ENCODE data around the gene ACSL6.

Gene ACSL6

GRCh38 chr5:132013006-132013689 lies 1.7 kb upstream of the ACSL6 start:
- no peak for DNase-seq

- no peak for DNase-seq
These were observed 1.0 kb upstream of the ACSL6 start for GRCh38 chr5:132012371-132013005.

DNA sequence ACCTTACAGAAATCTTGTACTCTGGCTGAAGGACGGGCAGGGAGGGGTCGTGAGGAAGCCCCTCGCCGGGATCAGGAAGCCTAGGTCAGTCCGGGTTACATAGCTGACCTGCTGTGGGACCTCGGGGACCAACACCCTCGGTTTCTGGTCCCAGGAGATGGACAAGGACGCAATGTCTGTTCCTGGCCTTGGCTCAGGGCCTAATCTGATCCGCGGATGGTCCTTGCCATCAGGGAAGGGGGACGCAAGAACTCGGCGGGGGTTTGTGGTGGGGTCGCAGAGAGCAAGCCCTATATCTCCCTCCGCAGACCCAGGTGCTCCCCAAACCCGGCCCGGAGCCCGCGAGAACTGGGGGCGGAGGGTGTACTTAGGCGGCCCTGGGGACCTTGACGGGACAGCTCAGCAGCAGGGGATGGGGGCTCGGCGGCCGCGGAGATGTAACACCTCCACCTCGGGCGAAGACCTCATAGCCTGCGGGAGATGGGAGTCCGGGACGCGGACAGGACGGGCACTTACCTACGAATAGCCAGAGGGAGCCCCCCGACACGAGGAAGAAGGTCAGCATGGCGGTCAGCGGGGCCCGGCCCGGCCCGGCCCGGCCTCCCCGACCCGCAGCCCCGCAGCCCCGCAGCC lies 353 bp downstream of the ACSL6 start:
- no peak for DNase-seq

DNA sequence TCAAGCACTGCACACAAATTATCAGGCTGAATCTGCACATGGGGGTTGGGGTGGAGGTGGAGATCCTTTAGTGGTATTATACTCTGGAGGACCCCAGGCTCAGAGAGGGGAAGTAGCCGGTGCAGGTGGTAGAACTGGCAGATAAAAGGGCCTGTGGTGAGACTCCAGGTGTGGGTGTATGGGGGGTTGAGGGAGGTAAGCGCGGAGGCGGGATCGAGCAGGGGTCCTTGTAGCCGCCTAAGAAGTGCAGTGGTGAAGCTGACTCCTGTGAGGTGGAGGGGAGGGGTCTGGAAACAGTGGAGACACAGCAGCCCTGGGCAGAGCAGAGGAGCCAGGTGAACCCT lies 841 bp downstream of the ACSL6 start:
- no peak for DNase-seq

DNA sequence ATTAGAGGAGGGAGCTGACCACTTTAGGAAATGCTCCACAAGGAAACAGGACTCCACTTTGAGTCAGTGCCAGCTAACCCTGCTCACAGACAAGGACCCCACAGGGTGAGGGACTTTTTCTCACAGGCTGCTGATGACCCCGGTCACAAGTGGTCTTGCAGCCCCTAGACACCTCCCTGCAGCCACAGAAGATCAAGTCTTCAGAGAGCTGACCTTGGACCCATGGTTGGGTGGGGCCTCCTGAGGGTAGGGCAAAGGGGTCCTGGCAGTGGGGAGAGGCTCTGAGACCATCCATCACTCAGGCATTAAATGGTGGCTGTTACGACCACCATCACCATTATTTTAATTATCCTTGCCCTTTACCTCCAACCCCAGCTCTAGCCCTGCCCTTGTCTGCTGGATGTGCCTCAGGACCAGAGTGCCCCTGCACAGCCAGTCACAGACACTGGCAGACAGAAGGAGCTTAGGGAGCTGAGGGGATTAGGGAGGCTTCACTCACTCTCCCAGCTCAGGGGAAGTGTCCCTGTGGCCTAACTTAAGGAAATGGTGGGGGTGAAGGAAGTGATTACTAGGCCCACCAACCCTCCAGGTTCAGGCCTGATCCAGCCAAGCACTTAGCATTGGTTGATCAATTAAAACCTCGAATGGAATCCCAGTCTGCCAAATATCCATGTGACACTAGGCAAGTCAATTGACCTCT lies 1.6 kb downstream of the ACSL6 start:
- DNase-seq, result no peak

- DNase-seq, result no peak
These were observed 2.3 kb downstream of the ACSL6 start for GRCh38 chr5:132008961-132009680.

DNA sequence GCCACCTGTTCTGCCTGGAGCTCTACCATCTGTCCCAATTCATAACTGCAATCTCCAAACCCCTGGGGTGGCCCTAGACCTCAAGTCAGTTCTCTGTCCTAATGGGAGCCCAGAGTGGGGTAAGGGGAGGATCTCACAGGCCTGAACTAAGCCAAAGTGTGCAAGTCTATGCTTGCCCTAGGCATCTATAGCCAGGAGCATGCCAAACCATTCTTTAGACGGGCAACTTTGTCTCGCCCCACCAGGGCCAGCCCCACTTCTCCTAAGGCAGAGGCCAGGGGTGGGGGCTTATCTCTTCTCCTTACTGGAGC lies 3.3 kb downstream of the ACSL6 start:
- DNase-seq, result peak; percentile 11

DNA sequence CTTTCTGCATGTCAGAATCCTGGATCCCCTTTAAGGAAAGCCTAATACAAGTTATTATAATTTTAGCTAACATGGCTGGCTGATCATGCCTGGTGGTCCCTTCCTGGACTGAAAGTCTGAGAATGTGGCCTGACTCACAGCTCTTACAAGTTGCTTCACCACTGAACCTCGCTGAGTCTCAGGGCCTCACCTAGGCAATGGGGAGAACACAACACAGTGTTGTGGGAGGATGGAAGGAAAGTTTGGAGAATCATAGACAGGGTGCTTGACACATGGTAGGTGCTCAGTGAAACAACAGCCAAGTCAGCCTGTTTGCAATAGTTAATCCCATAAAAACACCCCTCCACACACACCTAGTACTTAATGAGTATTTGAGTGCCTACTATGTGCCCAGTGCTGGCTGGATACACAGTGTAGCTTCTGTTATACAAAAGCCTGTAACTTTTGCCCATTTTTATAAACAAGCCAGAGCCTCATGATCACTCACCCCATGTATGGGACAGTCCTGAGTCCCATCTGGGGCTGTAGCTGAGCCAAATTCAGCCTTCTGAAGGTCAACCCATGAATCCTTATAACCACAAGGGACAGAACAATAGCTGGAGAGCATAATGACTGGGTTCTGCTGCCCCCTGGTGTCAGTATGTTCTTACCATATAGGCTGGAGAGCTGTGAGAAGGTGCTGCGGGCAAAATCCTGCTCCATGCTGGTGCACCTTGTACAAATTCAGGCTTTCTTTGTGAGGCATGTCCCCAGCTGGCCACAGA lies 3.9 kb downstream of the ACSL6 start:
- peak; percentile 75 for DNase-seq

- no peak for DNase-seq
These were observed 4.9 kb downstream of the ACSL6 start for GRCh38 chr5:132006331-132007120.

- DNase-seq, result no peak
These were observed 5.9 kb downstream of the ACSL6 start for GRCh38 chr5:132005591-132005990.

GRCh38 chr5:132003982-132004381 lies 7.5 kb downstream of the ACSL6 start:
- no peak for DNase-seq

DNA sequence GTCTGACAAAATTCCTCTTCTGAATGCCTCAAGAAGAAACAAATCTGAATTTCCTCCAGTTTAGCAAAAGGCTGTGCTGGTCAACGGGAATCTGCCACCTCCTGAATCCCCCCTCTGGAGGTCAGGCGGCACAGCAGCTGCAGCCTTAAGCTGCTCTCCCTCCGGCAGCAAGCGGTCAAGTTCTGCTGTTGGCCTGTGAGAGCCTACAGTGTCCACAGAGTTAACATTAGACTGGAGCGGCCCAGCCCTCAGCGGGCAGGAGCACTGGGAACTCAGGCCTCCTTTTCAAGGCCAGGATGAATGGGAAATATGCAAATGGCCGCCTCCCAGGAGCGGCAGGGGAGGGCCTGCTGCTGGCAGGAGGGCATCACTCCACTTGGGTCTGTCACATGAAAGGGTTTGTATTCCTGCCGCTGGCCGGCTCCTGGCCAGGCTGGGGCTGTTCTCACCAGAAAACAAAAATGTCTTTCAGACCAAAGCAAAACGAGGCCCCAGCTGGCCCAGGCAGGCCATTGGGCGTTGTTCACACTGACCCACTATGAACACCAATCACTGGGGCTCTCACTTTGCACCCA lies 8.2 kb downstream of the ACSL6 start:
- no peak for DNase-seq

GRCh38 chr5:132002757-132003156 lies 8.7 kb downstream of the ACSL6 start:
- DNase-seq, result no peak

GRCh38 chr5:132001647-132002561 lies 9.6 kb downstream of the ACSL6 start:
- DNase-seq, result no peak

- peak; percentile 28 for DNase-seq
These were observed 10.6 kb downstream of the ACSL6 start for GRCh38 chr5:132000677-132001453.

- no peak for DNase-seq
These were observed 11.3 kb downstream of the ACSL6 start for GRCh38 chr5:132000241-132000490.

- DNase-seq, result no peak
These were observed 11.8 kb downstream of the ACSL6 start for GRCh38 chr5:131999441-132000240.

GRCh38 chr5:131999041-131999440 lies 12.4 kb downstream of the ACSL6 start:
- no peak for DNase-seq

Data from activated CD8-positive, alpha-beta memory T cell treated with anti-CD3 and anti-CD28 coated beads, Interleukin-2, amount 50 U/mL, for 4 hours (primary cell).